ENCODE data around the gene TTI1.

- TF ChIP-seq, protein P1, sequence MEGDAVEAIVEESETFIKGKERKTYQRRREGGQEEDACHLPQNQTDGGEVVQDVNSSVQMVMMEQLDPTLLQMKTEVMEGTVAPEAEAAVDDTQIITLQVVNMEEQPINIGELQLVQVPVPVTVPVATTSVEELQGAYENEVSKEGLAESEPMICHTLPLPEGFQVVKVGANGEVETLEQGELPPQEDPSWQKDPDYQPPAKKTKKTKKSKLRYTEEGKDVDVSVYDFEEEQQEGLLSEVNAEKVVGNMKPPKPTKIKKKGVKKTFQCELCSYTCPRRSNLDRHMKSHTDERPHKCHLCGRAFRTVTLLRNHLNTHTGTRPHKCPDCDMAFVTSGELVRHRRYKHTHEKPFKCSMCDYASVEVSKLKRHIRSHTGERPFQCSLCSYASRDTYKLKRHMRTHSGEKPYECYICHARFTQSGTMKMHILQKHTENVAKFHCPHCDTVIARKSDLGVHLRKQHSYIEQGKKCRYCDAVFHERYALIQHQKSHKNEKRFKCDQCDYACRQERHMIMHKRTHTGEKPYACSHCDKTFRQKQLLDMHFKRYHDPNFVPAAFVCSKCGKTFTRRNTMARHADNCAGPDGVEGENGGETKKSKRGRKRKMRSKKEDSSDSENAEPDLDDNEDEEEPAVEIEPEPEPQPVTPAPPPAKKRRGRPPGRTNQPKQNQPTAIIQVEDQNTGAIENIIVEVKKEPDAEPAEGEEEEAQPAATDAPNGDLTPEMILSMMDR (IDR thresholded peaks at IDR 0.05; ENCODE audit: poor library complexity) = no peak
- TF ChIP-seq EZH2 (IDR thresholded peaks at IDR 0.05; ENCODE audit: borderline replicate concordance) (no peak), EZH2phosphoT487 (IDR thresholded peaks at IDR 0.05; ENCODE audit: low read depth, severe bottlenecking, unreplicated experiment) (no peak)
Measured at GRCh38 chr20:38065764-38066375, 32.6 kb upstream of the TTI1 start.

Data from hepatocyte (in vitro differentiated cells).